Measurements from ENCODE around the gene KMT2C. TPM values are rescaled to one million over a fixed set of nuclear protein-coding genes. Genes with fewer than 3 reads are reported as not detected.
"Not testable (repeated sequence)": the region's sequence is repeated elsewhere in the genome, so short reads cannot be mapped to it uniquely, and the experiment has no call there.

Gene KMT2C
- total RNA-seq, 1 experiment from 2014 or later: 54.3 TPM

DNA sequence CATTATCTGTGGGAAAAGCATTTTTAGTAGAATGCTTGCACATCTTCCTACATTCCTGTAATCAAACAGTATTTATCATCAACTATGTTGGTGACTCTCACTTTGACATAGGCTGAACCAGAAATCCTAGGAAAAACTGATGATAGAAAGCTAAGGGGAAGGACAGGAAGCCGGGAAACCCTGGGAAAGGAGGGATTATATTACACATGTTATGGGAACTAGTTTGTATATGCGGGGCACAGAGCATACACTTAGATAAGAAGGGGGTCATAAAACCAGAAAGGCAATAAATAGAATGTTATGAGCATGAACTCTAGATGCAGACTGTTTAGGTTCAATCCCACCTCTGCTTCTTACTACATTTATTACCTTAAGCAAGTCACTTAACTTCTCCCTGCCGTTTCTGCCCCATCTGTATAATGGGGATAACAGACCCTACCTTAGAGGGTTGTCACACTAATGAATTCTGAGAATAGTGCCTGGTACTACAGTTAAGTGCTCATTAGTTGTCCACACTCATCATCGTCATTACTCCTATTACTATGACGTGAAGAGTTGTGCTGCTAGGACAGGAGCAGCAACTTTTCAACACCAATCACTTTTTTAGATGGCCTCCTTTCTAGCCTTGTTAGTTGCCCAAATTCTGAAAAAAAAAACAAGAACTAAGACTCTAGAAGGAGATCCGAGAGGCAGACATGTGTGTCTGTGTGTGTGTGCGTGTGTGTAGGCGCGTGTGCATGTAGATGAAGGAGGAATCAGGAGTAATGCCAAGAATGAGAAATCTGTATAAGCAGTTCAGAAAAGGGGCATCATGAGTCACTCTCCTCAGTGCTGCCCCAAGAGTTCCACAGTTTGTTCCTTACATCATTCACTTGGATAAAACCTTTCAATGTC, 52.2 kb downstream of the KMT2C start:
- H4K20me1 ChIP-seq (ENCODE audit: insufficient read depth): peaks cover 12% of the 10 kb centered on the region; the same call in 1 of the 2 replicates
- no TSS peak for BruUV-seq (replicated peaks)

DNA sequence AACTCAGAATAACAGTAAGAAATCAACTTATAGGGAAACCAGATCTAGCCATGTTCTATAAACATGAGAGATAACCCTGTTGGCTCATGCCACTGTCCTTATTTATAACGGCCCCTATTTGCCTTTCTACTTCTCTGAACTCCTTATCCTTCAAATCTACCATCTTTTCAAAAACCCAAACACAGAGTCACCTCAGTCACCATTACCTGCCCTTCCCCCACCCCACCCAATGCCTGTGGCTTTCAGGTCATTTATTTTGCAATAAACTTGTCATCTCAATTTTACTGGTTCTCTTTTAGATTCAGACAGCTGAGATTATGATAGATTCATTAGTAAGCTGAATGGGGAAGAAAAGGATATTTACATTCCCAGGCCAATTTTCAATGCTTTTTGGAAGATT, 53.6 kb downstream of the KMT2C start:
- H3K4me2 ChIP-seq: no peak overlapping the region
- POLR2A ChIA-PET (ENCODE audit: unreplicated experiment): no interaction called here
- CTCF ChIA-PET: no interaction called here

More for the DNA sequence above, 52.2 kb downstream of the KMT2C start:
- TF ChIP-seq, protein P1, sequence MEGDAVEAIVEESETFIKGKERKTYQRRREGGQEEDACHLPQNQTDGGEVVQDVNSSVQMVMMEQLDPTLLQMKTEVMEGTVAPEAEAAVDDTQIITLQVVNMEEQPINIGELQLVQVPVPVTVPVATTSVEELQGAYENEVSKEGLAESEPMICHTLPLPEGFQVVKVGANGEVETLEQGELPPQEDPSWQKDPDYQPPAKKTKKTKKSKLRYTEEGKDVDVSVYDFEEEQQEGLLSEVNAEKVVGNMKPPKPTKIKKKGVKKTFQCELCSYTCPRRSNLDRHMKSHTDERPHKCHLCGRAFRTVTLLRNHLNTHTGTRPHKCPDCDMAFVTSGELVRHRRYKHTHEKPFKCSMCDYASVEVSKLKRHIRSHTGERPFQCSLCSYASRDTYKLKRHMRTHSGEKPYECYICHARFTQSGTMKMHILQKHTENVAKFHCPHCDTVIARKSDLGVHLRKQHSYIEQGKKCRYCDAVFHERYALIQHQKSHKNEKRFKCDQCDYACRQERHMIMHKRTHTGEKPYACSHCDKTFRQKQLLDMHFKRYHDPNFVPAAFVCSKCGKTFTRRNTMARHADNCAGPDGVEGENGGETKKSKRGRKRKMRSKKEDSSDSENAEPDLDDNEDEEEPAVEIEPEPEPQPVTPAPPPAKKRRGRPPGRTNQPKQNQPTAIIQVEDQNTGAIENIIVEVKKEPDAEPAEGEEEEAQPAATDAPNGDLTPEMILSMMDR (conservative IDR thresholded peaks at IDR 0.05): no peak
- no peak for TF ChIP-seq EZH2 (IDR thresholded peaks at IDR 0.05; ENCODE audit: low read depth)
- Histone ChIP-seq H3K36me3 (ENCODE audit: low read depth) (no peaks in the 10 kb centered on the region), H3F3A (ENCODE audit: insufficient read depth, low read depth) (no peaks in the 10 kb centered on the region), H3K4me3 (no peak overlapping the region), H3K4me1 (replicated peaks; ENCODE audit: insufficient read depth) (no peaks in the 10 kb centered on the region), H3K9me3 (ENCODE audit: insufficient read depth, low read depth) (no peaks in the 10 kb centered on the region), H3K27me3 (ENCODE audit: insufficient read depth, low read depth) (no peaks in the 10 kb centered on the region), H2AFZ (no peak overlapping the region), H3K27ac (no peak overlapping the region), H3K9me2 (ENCODE audit: insufficient read depth) (no peaks in the 10 kb centered on the region), H3K79me2 (ENCODE audit: low read depth) (peaks cover 61% of the 10 kb centered on the region), H3K4me2 (no peak overlapping the region)
- intact Hi-C loops (cut with micrococcal nuclease; ENCODE audit: unreplicated experiment): no loop called here
- POLR2A ChIA-PET (ENCODE audit: unreplicated experiment): no interaction called here
- CTCF ChIA-PET: no interaction called here
- DNase-seq: no peak

DNA sequence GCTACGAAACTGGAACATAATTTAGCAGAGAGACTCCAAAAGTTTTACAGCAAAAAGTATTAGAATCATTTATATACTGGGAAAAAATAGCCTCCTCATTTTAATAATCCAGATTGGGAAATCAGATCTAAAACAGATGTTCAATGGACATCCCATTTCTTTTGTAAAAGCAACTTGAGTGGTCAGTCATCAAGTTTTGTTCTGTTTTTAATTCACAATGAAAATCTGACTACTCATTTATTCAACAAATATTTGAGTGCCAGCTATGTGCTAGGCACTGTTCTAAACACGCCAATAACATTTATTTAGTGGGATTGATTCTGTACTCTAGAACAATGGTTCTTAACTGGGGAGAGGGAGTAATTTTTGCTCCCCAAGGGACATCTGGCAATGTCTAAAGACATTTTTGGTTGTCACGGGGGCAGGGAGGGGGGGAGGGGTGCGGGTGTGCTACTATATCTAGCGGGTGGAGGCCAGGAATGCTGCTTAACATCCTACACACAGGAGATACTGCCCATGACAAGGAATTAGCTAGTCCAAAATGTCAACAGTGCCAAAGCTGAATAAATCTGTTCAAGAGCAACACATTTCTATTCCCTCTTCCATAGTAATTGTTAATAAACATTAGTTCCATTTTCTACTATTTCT, 54.7 kb downstream of the KMT2C start:
- peaks cover 67% of the 10 kb centered on the region for H3K79me2 ChIP-seq (ENCODE audit: low read depth)
- H3K4me1 ChIP-seq (replicated peaks; ENCODE audit: insufficient read depth); H2AFZ ChIP-seq; H3K27me3 ChIP-seq (ENCODE audit: insufficient read depth, low read depth); H3F3A ChIP-seq (ENCODE audit: insufficient read depth, low read depth); intact Hi-C loops (cut with micrococcal nuclease; ENCODE audit: unreplicated experiment); H3K27ac ChIP-seq; DNase-seq; H3K9me2 ChIP-seq (ENCODE audit: insufficient read depth); H3K4me3 ChIP-seq; H3K4me2 ChIP-seq; H3K36me3 ChIP-seq (ENCODE audit: low read depth); BruUV-seq (replicated peaks); H3K9me3 ChIP-seq (ENCODE audit: insufficient read depth, low read depth); POLR2A ChIA-PET (ENCODE audit: unreplicated experiment): not testable (repeated sequence)
- CTCF ChIA-PET: interaction anchor here (0.6 kb wide), 1 partner anchor 336 kb away, joined by 3 read pairs; no protein-coding TSS in a partner anchor
- peaks cover 12% of the 10 kb centered on the region; the same call in 1 of the 2 replicates for H4K20me1 ChIP-seq (ENCODE audit: insufficient read depth)

More for the DNA sequence above, 53.6 kb downstream of the KMT2C start:
- no peak for TF ChIP-seq EZH2 (IDR thresholded peaks at IDR 0.05; ENCODE audit: low read depth)
- TF ChIP-seq, protein P1 (conservative IDR thresholded peaks at IDR 0.05): no peak
- H3K4me1 ChIP-seq (replicated peaks; ENCODE audit: insufficient read depth): no peaks in the 10 kb centered on the region
- DNase-seq: no peak
- no TSS peak for BruUV-seq (replicated peaks)
- no peaks in the 10 kb centered on the region for H3K27me3 ChIP-seq (ENCODE audit: insufficient read depth, low read depth)
- H3K79me2 ChIP-seq (ENCODE audit: low read depth): peaks cover 67% of the 10 kb centered on the region
- no peak overlapping the region for H3K4me3 ChIP-seq
- no peak overlapping the region for H3K27ac ChIP-seq
- H3K9me3 ChIP-seq (ENCODE audit: insufficient read depth, low read depth): no peaks in the 10 kb centered on the region
- no peaks in the 10 kb centered on the region for H3K36me3 ChIP-seq (ENCODE audit: low read depth)
- intact Hi-C loops (cut with micrococcal nuclease; ENCODE audit: unreplicated experiment): no loop called here
- peaks cover 12% of the 10 kb centered on the region; the same call in 1 of the 2 replicates for H4K20me1 ChIP-seq (ENCODE audit: insufficient read depth)
- no peak overlapping the region for H2AFZ ChIP-seq
- H3K9me2 ChIP-seq (ENCODE audit: insufficient read depth): no peaks in the 10 kb centered on the region
- H3F3A ChIP-seq (ENCODE audit: insufficient read depth, low read depth): no peaks in the 10 kb centered on the region

DNA sequence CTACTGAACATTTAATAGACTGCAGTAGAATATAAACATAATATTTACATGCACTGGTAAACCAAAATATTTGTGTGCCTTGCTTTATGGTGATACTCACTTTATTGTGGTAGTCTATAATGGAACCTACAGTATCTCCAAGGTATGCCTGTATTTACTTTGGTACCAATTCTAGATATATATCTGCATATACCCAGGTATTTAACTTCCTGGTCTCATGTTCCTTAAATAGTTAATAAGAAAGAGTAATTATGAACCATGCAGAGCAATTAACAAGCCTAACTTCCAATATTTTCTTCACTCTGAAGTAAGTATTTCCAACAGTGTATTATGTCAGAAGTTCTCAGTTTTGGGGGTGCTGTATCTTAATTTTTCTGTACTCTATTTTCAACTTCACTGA, 57.3 kb downstream of the KMT2C start:
- H3K9me3 ChIP-seq (ENCODE audit: insufficient read depth, low read depth); H3K27ac ChIP-seq; DNase-seq; BruUV-seq (replicated peaks); H3K4me1 ChIP-seq (replicated peaks; ENCODE audit: insufficient read depth); intact Hi-C loops (cut with micrococcal nuclease; ENCODE audit: unreplicated experiment); H3K9me2 ChIP-seq (ENCODE audit: insufficient read depth); H3K36me3 ChIP-seq (ENCODE audit: low read depth); CTCF ChIA-PET; H2AFZ ChIP-seq; H3K4me2 ChIP-seq; POLR2A ChIA-PET (ENCODE audit: unreplicated experiment); H3K4me3 ChIP-seq; H3K27me3 ChIP-seq (ENCODE audit: insufficient read depth, low read depth); H3F3A ChIP-seq (ENCODE audit: insufficient read depth, low read depth): not testable (repeated sequence)
- Histone ChIP-seq H4K20me1 (ENCODE audit: insufficient read depth) (peaks cover 12% of the 10 kb centered on the region), H3K79me2 (ENCODE audit: low read depth) (peaks cover 76% of the 10 kb centered on the region)

DNA sequence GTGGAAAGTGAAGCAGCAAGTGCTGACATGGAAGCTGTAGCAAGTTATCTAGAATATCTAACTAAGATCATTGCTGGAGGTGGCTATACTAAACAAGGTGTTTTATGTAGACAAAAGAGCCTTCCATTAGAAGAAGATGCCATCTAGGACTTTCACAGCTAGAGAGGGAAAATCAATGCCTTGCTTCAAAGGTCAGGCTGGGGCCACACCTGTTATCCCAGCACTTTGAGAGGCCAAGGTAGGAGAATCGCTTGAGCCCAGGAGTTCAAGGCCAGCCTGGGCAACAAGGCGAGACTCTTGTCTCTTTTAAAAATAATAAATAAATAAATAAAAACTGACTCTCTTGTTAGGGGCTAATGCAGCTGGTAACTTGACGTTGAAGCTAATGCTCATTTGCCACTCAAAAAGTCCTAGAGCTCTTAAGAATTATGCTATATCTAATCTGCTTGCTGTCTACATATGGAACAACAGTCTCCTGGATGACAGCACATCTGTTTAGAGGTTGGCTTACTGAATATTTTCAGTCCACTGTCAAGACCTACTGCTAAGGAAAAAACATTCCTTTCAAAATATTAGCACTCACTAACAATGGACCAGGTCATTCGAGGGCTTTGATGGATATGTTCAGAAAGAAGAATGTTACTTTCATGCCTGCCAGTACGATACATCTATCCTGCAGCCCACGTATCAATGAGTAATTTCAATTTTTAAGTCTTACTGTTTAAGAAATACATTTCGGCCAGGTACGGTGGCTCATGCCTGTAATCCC, 58.9 kb downstream of the KMT2C start:
- H3K79me2 ChIP-seq (ENCODE audit: low read depth): peaks cover 76% of the 10 kb centered on the region
- POLR2A ChIA-PET (ENCODE audit: unreplicated experiment): not testable (repeated sequence)

More for the DNA sequence above, 58.9 kb downstream of the KMT2C start:
- H3F3A ChIP-seq (ENCODE audit: insufficient read depth, low read depth); H3K4me1 ChIP-seq (replicated peaks; ENCODE audit: insufficient read depth); H3K27ac ChIP-seq; H3K36me3 ChIP-seq (ENCODE audit: low read depth); H3K9me3 ChIP-seq (ENCODE audit: insufficient read depth, low read depth); H3K27me3 ChIP-seq (ENCODE audit: insufficient read depth, low read depth); intact Hi-C loops (cut with micrococcal nuclease; ENCODE audit: unreplicated experiment); BruUV-seq (replicated peaks); H3K4me3 ChIP-seq; CTCF ChIA-PET; H3K4me2 ChIP-seq; H3K9me2 ChIP-seq (ENCODE audit: insufficient read depth); H2AFZ ChIP-seq; DNase-seq: not testable (repeated sequence)
- H4K20me1 ChIP-seq (ENCODE audit: insufficient read depth): peaks cover 10% of the 10 kb centered on the region
